Activated B cell treated with CpG ODN at 0.5 μM for 24 hours (primary cell): ENCODE measurements around the gene ALOX12. TPM values are rescaled to one million over a fixed set of nuclear protein-coding genes. Genes with fewer than 3 reads are reported as not detected.

Experiments
- ATAC-seq: fragments of 200-7000 bp; cut with Tn5 transposase; one replicate; pipeline ENCODE4 v1.10.0; 2021; ENCODE audit warnings: low read depth, mild to moderate bottlenecking, moderate library complexity
- CTCF ChIA-PET: fragments of 350-600 bp; sonication (Branson Sonifier 250); formaldehyde crosslinking; loops from one replicate; lab custom pipeline; 2021; ENCODE audit warnings: antibody characterized with exemption; lab: Charles Lee
- POLR2A ChIA-PET: fragments of 350-600 bp; sonication (Branson Sonifier 250); formaldehyde crosslinking; loops from one replicate; lab custom pipeline; 2021; ENCODE audit warnings: antibody characterized with exemption; lab: Charles Lee
- DNase-seq: peaks from one replicate; pipeline ENCODE4 v3.0.0; 2022
- H3K27ac Mint-ChIP-seq: one replicate; pipeline ENCODE4 v1.8.0; 2020; ENCODE audit warnings: mixed read lengths
- H3K27me3 Mint-ChIP-seq: one replicate; pipeline ENCODE4 v1.8.0; 2021; ENCODE audit warnings: mixed read lengths
- H3K36me3 Mint-ChIP-seq: one replicate; pipeline ENCODE4 v1.8.0; 2021; ENCODE audit warnings: low read depth, mixed read lengths
- H3K4me1 Mint-ChIP-seq: one replicate; pipeline ENCODE4 v1.8.0; 2021; ENCODE audit warnings: mixed read lengths
- H3K4me3 Mint-ChIP-seq: one replicate; pipeline ENCODE4 v1.8.0; 2020; ENCODE audit warnings: mild to moderate bottlenecking, mixed read lengths
- H3K9me3 Mint-ChIP-seq: one replicate; pipeline ENCODE4 v1.8.0; 2020; ENCODE audit warnings: mixed read lengths
- CTCF ChIP-seq: fragments of 200-600 bp; IDR thresholded peaks from one replicate; pipeline ENCODE4 v1.8.0; 2022; ENCODE audit warnings: antibody characterized with exemption, mild to moderate bottlenecking
- intact Hi-C: fragments of 100-400 bp; cut with micrococcal nuclease; formaldehyde crosslinking; loops from one replicate; pipeline ENCODE4 v1.15.1; 2024
- total RNA-seq: library from RNA; stranded (reverse); gene quantifications from 2 replicates; pipeline ENCODE4 v1.2.3, GENCODE V29; 2022

ALOX12 gene
- total RNA-seq, 1 donor from 2014 or later: not detected

GRCh38 chr17:7020894-7021664 lies 25.2 kb downstream of the ALOX12 start:
- Mint-ChIP-seq H3K27me3 (no peaks in the 10 kb centered on the region), H3K4me3 (peak overlapping the region; percentile 82), H3K9me3 (no peaks in the 10 kb centered on the region), H3K4me1 (peaks cover 30% of the 10 kb centered on the region), H3K36me3 (peaks cover 17% of the 10 kb centered on the region), H3K27ac (peak overlapping the region; percentile 72)
- DNase-seq (no peak), ATAC-seq (no peak)
- no peak for TF ChIP-seq CTCF
- CTCF ChIA-PET: interaction anchor here (0.7 to 3.9 kb wide), 10 partner anchors 14 to 178 kb away, joined by 3 to 48 read pairs (median 11); no protein-coding TSS in a partner anchor
- intact Hi-C loops: no loop called here
- POLR2A ChIA-PET: interaction anchor here (1.0 to 7.4 kb wide), 8 partner anchors 8 to 110 kb away, joined by 3 to 112 read pairs (median 6); partner anchors contain the start of genes RNASEK and SLC16A13

- Mint-ChIP-seq H3K9me3 (no peaks in the 10 kb centered on the region), H3K27me3 (no peaks in the 10 kb centered on the region), H3K4me3 (peak overlapping the region; percentile 82), H3K36me3 (peaks cover 8% of the 10 kb centered on the region), H3K27ac (peak overlapping the region; percentile 85), H3K4me1 (peaks cover 27% of the 10 kb centered on the region)
- ChIA-PET CTCF (interaction anchor here (0.7 to 3.9 kb wide), 12 partner anchors 11 to 179 kb away, joined by 3 to 48 read pairs (median 6); no protein-coding TSS in a partner anchor), POLR2A (interaction anchor here (0.6 to 7.4 kb wide), 13 partner anchors 9 to 1151 kb away, joined by 3 to 112 read pairs (median 5); partner anchors contain the start of genes RNASEK, SLC16A13 and TP53)
- intact Hi-C loops: loop anchor here (1.0 kb wide), 6 partner anchors 8 to 179 kb away; a partner anchor contains a TSS
- ATAC-seq (peak; percentile 77), DNase-seq (peak; percentile 87)
- TF ChIP-seq CTCF: peak; percentile 63
Observed at GRCh38 chr17:7021993-7022778, 26.3 kb downstream of the ALOX12 start.

GRCh38 chr17:7022781-7023571 lies 27.1 kb downstream of the ALOX12 start, which contains the start of gene BCL6B:
TSS of gene BCL6B (plus strand) at chr17:7023050. CDS start at chr17:7023672, 622 bp downstream.
- ATAC-seq (no peak), DNase-seq (no peak)
- TF ChIP-seq CTCF: no peak
- ChIA-PET CTCF (interaction anchor here (0.7 to 3.9 kb wide), 9 partner anchors 12 to 180 kb away, joined by 3 to 48 read pairs (median 16); no protein-coding TSS in a partner anchor), POLR2A (interaction anchor here (0.6 to 7.4 kb wide), 18 partner anchors 9 to 1170 kb away, joined by 3 to 112 read pairs (median 5); partner anchors contain the start of genes DLG4, MPDU1, RNASEK and SLC16A13)
- Mint-ChIP-seq H3K27ac (peak within 1 kb of the TSS; percentile 85), H3K27me3 (no peaks in the 10 kb centered on the region), H3K4me1 (peaks cover 27% of the 10 kb centered on the region), H3K9me3 (no peaks in the 10 kb centered on the region), H3K36me3 (peaks cover under 1% of the 10 kb centered on the region), H3K4me3 (peak within 1 kb of the TSS; percentile 82)
- intact Hi-C loops: loop anchor here (1.0 kb wide), 6 partner anchors 9 to 180 kb away; a partner anchor contains a TSS

- TF ChIP-seq CTCF: no peak
- CTCF ChIA-PET: interaction anchor here (3.9 kb wide), 1 partner anchor 109 kb away, joined by 48 read pairs; no protein-coding TSS in a partner anchor
- intact Hi-C loops: no loop called here
- POLR2A ChIA-PET: interaction anchor here (0.6 to 7.4 kb wide), 14 partner anchors 10 to 1169 kb away, joined by 3 to 112 read pairs (median 4); partner anchors contain the start of genes DLG4, MPDU1, RNASEK and SLC16A13
- H3K36me3 Mint-ChIP-seq: no peaks in the 10 kb centered on the region
- peak; percentile 88 for DNase-seq
- no peaks in the 10 kb centered on the region for H3K9me3 Mint-ChIP-seq
- peak overlapping the region; percentile 85 for H3K27ac Mint-ChIP-seq
- peak overlapping the region; percentile 82 for H3K4me3 Mint-ChIP-seq
- no peaks in the 10 kb centered on the region for H3K27me3 Mint-ChIP-seq
- H3K4me1 Mint-ChIP-seq: peaks cover 27% of the 10 kb centered on the region
- ATAC-seq: peak; percentile 81
Observed at GRCh38 chr17:7023576-7024401, 27.9 kb downstream of the ALOX12 start.
